C4-2B (cell line): Measurements from ENCODE around the gene TBC1D22A.

ENCODE experiments used
- CTCF ChIP-seq: fragments of 450-650 bp; conservative IDR thresholded peaks from 2 replicates; pipeline ENCODE4 v1.5.1; 2017; ENCODE audit warnings: mild to moderate bottlenecking
- ZFX ChIP-seq: fragments of 450-650 bp; IDR thresholded peaks from 2 replicates; pipeline ENCODE4 v1.6.1; 2017

DNA sequence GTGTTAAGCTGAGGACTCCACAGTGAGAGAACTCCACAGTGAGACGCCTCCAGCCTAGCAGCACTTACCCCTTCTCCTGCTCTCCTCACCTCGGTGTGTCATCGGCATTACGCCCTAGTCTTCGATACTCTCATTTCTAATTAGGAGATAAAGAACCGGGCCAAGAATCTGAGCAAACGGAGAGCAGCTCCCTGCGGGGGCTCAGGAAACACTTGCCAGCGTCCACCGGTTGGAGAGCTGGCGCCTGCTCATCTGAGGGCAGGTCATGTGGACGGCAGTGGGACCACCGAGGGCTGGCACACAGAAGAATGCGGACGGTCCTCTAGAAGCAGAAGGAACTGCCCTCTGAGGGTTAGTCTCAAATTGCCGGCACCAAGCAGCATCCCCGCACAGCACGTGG lies 37.4 kb upstream of the TBC1D22A start:
- TF ChIP-seq CTCF (no peak), ZFX (no peak)
